Hematopoietic multipotent progenitor cell treated with erythropoietin and hydrocortisone succinate and interleukin-3 and kit ligand, for 6 days (in vitro differentiated cells): ENCODE results near the gene TMC8.
"Not testable (repeated sequence)": the region's sequence is repeated elsewhere in the genome, so short reads cannot be mapped to it uniquely, and the experiment has no call there.

Experiments used
- DNase-seq: peaks from one replicate; pipeline ENCODE4 v3.0.0-alpha.2; 2015

The TMC8 gene

DNA sequence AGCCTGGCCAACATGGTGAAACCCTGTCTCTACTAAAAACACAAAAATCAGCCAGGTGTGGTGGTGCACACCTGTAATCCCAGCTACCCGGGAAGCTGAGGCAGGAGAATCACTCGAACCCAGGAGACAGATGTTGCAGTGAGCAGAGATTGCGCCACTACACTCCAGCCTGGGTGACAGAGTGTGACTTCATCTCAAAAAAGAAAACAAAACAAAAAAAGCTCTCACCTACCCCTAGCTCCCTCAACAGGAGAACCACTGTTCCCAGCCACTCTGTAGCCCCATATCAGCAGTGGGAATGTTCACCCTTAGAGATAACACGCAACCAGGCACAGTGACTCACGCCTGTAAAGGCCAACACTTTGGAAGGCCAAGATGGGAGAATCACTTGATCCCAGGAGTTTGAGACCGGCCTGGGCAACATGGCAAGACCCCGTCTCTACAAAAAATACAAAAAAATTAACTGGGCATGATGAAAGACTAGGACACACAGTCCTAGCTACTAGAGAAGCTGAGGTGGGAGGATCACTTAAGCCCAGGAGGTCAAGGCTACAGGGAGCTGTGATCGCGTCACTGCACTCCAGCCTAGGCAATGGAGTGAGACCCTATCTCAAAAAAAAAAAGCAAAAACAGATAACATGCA is 5.4 kb downstream of the TMC8 start:
- DNase-seq: no peak

GRCh38 chr17:78137392-78138203 is 7.0 kb downstream of the TMC8 start:
- DNase-seq: peak; percentile 62

DNA sequence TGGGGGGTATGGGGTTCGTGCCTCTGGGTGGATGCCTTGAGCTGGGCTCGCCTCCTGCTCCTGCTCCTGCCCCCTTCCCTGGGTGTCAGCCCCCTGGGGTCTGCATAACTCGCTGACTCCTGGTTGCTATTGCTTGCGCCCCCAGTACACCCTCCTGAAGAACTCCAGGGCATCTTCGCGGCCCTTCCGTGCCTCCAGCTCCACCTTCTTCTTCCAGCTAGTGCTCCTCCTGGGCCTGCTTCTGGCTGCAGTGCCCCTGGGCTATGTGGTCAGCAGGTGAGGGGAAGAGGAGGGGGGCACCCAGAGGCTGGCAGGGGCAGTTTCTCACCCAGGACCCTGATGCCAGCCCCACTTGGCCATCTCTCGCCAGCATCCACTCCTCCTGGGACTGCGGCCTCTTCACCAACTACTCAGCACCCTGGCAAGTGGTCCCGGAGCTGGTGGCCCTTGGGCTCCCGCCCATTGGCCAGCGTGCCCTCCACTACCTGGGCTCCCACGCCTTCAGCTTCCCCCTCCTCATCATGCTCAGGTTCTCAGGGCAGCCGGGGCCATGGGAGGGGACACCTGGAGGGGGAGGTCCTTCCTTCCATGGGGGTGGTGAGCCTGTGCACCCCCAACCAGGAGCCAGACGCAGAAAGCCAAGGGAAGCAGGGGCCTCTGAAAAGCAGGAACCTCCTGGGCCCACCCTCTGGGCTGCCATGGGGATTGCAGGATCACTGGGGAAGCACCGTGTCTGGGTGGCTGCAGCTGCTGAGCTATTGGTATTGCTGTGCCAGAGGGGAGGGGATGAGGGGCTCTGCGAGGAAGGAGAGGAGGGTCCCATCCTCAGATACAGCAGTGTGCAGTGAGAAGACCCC is 7.9 kb downstream of the TMC8 start:
- no peak for DNase-seq

DNA sequence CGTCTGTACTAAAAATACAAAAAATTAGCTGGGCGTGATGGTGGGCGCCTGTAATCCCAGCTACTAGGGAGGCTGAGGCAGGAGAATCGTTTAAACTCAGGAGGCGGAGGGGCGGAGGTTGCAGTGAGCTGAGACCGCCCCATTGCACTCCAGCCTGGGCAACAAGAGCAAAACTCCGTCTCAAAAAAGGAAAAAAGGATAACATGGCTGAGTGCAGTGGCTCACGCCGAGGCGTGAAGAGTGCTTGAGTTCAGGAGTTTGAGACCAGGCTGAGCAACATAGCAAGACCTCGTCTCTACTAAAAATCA is 9.2 kb downstream of the TMC8 start:
- DNase-seq: not testable (repeated sequence)

DNA sequence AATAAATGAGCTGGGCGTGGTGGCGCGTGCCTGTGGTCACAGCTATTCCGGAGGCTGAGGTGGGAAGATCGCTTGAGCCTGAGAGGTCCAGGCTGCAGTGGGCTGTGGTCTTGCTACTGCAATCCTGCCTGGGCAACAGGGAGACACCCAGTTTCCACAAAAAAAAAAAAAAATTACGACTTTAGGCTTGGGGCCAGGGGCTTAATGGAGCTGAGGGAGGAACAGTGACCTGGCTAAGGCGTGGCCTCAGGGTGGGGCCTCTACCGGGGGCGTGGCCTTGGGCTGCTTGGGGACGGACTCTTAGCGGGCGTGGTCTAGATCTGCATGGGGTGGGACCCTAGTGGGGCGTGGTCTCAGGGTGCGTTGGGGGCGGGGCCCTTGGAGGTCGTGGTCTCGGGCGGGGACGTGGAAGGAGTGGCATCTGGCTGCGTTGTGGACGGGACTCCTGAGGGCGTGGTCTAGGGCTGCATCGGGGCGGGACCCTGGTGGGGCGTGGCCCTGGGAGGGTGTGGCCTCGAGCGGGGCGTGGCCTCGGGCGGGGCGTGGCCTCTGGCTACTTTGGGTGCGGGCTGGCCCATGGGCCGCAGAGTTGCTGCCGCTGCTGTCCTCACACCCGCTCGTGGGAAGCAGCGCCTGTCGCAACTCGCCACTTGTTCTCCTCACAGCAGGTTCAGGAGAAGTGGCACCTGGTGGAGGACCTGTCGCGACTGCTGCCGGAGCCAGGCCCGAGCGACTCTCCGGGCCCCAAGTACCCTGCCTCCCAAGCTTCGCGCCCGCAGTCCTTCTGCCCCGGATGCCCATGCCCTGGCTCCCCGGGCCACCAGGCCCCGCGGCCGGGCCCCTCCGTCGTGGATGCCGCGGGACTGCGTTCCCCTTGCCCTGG is 9.8 kb downstream of the TMC8 start:
- peak; percentile 100 for DNase-seq

- DNase-seq: no peak
Observed at GRCh38 chr17:78141437-78142118, 11.0 kb downstream of the TMC8 start.

DNA sequence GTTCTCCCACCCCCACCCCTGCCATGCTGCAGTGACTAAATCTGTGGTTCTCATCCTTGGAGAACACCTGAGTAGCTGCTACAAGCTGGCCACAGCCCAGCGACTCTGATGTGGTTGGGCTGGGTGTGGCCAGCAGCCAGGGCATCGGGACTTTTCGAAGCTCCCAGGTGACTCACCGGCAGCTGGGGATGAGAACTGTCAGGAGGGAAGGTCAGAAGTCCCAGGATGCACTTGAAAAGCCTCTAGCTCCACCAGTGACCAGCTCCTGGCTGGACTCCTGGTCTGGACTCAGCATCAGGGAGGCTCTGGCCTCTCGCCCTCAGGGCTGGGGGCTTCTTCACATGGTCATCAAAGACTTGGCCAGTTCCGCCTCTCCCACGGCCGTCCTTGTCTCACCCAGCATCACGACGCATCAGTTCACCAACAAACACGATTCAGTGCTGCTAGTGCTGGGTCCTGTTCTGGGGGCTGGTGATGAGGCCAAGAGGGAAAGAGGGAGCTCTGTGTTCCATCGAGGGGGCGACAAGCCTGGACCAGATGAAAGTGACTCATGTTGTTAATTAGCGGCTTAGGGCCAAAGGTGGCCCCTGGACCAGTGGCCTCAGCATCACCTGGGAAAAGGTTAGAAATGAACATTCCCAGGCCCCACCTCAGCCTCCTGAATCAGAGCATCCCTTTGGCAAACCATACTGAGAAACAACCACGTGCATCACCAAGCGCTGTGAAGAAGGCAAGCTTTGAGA is 11.7 kb downstream of the TMC8 start:
- DNase-seq: no peak

GRCh38 chr17:78143214-78144146 is 12.9 kb downstream of the TMC8 start:
- DNase-seq: no peak

DNA sequence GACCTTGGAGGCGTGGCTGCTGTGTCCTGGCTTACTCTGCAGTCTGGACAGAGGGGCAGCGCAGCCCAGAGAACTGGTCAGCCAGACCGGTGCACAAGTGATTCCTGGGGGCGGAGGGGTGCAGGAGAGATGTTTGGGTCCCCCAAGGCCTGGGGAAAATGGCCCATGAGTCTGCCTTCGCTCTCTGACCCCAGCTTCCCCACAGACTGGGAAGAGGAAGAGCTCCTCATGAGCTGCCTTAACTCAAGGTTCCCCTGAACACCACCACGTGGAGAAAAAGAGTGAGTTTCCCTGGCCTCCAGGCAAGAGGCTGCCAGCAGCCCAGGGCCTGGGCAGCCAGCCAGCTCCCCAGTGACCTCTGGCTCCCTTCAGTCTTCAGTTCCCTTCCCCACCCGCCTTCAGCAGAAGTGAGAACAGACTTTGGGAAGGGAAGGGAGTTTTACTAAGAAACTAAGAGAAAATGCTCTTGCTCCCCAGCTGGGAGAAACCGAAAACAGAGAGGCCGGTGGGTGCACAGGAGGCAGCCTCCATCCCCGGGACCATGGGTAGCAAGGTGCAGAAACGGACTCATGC is 13.7 kb downstream of the TMC8 start:
- peak; percentile 92 for DNase-seq

DNA sequence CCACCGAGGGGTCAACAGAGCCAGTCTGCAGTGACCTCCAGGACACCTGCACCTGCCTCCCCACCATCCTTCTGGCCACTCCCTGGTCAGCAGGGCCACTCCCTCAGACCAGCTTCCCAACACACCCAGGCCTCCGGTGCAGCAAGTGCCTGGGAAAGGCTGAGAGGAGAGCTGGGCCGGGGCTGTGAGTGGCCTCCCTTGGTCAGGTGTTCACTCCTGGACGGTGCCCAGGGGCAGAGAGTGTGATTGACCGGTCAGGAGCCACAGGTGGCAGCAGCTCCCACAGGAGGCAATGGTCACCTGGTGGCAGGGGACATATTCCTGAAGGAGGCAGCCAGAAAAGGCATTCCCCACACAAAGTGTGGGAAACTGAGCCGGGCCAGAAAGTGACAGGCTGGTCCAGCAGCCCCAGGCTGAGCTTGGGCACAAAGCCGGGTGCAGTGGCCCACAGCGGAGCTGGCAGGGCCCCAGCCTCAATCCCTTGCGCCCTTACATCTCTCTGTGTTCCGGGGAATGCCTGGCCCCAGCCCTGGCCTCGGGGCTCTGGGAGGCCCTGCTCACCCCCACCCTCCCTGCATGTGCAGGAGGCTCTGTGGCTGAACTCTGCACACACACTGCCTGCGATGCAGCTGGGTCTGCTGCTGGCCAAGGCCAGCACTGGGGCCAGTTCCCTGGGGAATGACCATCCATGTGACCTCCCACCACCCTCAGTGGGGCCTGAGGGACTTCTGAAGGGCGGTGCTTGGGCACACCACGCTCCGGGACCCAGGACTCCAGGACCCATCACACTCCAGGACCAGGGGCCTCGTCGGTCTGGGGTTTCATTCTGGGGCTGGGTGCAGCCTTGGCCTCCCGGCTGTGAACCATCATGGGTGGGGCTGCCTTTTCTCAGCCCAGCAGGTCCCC is 14.4 kb downstream of the TMC8 start:
- no peak for DNase-seq

- DNase-seq: no peak
Observed at GRCh38 chr17:78146471-78146869, 15.9 kb downstream of the TMC8 start.

DNA sequence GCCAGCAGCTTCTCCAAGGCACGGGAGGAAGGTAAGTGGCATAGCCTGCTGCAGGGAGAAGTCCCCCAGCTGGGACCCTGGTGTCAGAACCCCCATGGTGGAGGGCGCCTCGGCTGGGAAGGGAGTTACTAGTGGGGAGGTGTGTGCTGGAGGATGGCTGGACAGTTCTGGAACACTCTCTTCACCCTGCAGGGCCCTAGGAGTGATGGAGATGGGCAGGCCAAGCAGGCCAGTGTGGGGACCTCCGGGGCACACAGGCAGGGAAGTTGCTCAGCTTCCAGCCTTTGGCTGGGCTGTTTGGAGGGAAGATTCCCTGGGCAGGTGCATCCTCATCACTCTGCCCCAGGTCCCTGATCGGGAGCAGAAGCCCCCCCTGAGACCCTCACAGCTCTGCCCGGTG is 16.3 kb downstream of the TMC8 start:
- no peak for DNase-seq

DNA sequence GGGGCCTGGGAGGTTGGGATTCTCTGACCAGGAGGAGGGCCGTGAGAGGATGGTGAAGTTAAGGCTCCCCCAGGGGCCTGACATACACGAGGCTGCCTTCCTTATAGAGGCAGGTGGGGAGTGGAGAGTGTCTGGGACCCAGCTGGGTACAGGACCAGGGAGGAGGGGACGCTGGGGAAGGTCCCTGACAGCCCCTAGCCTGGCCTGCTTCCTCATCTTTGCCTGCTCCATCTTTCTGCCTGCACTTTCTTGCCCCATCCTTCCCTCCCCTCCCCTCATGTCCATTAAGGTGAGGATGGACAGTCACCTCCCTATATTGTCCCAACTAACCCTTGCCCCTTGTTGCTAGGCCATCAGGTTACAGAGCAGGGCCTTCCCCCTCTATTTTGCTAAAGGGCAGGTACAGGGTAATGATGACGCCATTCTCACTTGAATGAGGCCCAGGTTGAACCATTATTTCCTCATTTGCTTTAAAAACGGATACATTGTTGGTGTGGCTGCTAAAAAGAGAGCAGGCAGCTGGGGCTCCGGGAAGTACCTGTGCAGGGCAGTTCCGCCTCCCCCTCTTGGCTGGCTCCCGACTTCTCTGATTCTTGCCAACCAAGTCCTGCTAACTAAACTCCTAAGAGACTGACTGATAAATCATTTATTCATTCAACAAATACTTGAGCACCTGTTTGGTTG is 16.9 kb downstream of the TMC8 start:
- DNase-seq: no peak

- no peak for DNase-seq
Observed at GRCh38 chr17:78148286-78149016, 17.9 kb downstream of the TMC8 start.

DNA sequence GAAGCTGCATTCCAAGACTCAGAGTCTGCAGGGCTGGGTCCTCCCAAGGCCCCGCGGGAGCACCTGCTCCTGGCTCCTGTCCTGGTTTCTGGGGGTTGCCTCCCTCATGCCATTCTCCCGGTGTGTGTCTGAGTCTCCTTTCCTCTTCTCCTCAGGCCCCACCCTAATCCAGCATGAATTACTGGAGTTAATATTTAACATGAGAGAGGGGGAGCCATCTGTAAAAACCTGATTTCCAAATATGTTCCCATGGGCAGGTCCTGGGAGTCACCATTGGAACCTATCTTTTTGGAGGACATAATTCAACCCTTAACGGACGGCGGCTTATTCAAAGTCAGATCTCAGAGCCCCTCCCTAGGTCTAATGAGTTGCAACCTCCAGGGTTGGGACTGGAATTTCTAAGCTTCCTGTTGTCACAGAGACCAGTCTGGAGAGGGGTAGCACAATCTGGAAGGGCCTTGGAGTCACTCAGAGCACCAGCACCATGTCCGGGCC is 21.0 kb downstream of the TMC8 start:
- DNase-seq: no peak

DNA sequence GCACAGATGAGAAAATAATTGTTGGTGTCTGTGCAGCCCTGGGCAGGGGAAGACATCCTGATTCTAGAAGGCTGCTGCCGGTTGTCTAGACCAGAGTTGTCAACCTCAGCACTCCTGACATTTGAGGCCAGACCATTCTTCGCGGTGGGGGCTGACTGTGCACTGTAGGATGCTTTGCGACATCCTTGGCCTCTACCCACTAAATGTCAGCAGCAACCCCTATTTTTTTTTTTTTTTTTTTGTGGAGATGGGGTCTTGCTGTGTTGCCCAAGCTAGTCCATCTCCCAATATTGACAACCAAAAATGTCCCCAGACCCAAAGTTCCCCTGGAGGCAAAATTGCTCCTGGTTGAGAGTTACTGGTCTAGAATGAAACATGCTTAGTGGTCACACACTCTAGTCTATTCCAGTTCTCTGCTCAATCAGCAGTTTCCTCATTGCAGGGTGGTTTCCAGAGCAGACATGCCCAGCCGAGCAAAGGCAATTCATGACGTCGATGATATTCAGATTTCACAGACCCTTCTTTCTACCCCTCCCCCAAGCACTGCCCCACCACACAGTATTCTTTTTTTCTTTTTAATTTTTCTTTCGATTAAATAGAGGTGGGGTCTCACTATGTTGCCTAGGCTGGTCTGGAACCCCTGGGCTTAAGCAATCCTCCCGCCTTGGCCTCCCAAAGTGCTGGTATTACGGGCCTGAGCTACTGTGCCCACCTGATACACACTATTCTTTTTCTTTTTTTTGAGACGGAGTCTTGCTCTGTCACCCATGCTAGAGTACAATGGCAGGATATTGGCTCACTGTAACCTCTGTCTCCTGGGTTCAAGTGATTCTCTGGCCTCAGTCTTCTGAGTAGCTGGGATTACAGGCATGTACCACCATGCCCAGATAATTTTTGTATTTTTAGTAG is 24.6 kb downstream of the TMC8 start:
- peak; percentile 66 for DNase-seq
